Measurements from ENCODE around the gene XYLT1. TPM values are rescaled to one million over a fixed set of nuclear protein-coding genes. Genes with fewer than 3 reads are reported as not detected.

XYLT1 gene
- total RNA-seq, 1 experiment from 2014 or later = not detected

DNA sequence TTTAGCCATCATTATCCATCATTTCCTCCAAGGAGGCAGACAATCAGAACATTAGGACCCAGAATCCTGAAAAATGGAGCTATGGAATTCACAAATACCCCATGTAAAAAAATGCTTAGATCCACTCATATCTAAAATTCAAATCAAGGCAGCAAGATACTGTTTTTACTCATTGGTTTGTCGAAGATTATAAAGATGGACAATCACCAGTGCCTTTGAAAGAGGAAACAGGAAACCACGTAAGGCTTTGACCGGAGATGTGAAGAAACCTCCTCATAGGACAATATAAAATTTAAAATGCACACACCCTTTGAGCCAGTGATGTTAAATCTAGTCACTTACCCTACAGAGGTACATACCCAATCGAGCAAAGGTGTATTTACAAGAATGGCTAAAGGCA, 130.0 kb downstream of the XYLT1 start:
- no peaks in the 10 kb centered on the region for H3K79me2 ChIP-seq (ENCODE audit: low read length)
- no peaks in the 10 kb centered on the region for H3F3A ChIP-seq (ENCODE audit: low read length, unreplicated experiment)
- no peak for TF ChIP-seq EZH2 (IDR thresholded peaks at IDR 0.05; ENCODE audit: low read length, unreplicated experiment)
- no peak for TF ChIP-seq EZH2phosphoT487 (IDR thresholded peaks at IDR 0.05; ENCODE audit: borderline replicate concordance, low read length)
- TF ChIP-seq, protein P1, sequence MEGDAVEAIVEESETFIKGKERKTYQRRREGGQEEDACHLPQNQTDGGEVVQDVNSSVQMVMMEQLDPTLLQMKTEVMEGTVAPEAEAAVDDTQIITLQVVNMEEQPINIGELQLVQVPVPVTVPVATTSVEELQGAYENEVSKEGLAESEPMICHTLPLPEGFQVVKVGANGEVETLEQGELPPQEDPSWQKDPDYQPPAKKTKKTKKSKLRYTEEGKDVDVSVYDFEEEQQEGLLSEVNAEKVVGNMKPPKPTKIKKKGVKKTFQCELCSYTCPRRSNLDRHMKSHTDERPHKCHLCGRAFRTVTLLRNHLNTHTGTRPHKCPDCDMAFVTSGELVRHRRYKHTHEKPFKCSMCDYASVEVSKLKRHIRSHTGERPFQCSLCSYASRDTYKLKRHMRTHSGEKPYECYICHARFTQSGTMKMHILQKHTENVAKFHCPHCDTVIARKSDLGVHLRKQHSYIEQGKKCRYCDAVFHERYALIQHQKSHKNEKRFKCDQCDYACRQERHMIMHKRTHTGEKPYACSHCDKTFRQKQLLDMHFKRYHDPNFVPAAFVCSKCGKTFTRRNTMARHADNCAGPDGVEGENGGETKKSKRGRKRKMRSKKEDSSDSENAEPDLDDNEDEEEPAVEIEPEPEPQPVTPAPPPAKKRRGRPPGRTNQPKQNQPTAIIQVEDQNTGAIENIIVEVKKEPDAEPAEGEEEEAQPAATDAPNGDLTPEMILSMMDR (conservative IDR thresholded peaks at IDR 0.05; ENCODE audit: low read depth, low read length) = no peak
- H3K9me2 ChIP-seq (replicated peaks; ENCODE audit: low read length) = no peaks in the 10 kb centered on the region
- ChIA-PET POLR2A (ENCODE audit: unreplicated experiment) (no interaction called here), CTCF (no interaction called here)
- H3K27me3 ChIP-seq (ENCODE audit: low read length) = no peaks in the 10 kb centered on the region
- H3K9ac ChIP-seq (ENCODE audit: low read length) = no peak overlapping the region
- H3K4me2 ChIP-seq (ENCODE audit: low read length) = no peak overlapping the region
- no peaks in the 10 kb centered on the region for H3K36me3 ChIP-seq (ENCODE audit: low read depth, low read length)
- no peaks in the 10 kb centered on the region for H4K20me1 ChIP-seq (ENCODE audit: low read length)
- H2AFZ ChIP-seq (ENCODE audit: low read length) = no peak overlapping the region
- DNase-seq = no peak
- H3K9me3 ChIP-seq (ENCODE audit: low read length) = no peaks in the 10 kb centered on the region
- no peak overlapping the region for H3K4me3 ChIP-seq (ENCODE audit: low read length)
- ATAC-seq = no peak
- H3K4me1 ChIP-seq (ENCODE audit: insufficient read depth, low read length) = no peaks in the 10 kb centered on the region
- BruUV-seq (replicated peaks) = no TSS peak
- intact Hi-C loops (cut with micrococcal nuclease) = no loop called here
- H3K27ac ChIP-seq (ENCODE audit: low read length) = no peak overlapping the region

DNA sequence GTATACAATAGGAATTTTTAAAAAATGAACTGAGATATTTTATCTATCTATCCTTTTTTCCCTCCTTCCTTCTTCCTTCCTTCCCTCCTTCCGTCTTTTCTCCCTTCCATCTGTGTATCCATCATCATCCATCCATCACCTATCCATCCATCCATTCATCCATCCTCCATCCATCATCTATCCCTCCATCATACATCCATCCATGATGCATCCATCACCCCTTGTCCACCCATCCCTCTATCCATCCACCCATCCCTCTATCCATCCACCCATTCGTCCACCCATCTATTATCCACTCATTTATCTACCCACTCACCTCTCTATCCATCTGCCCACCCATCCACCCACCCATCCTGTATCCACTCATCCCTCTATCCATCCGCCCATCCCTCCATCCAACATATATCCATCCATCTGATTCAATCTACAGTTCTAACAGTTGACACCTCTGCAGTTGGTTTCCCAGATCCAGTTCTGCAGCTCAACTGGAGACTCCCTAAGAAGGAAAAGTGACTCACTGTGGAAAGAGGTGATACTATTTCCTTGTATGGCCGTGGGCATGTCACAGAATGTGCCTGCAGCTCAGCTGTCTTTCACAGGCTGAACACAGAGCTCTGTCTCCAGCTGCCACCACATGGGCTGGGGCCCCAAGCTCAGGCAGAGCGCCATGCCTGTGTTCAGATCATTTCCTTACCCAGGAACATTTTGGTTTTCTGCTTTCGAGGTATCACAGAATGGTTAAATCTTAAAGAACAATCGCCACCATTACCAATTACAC, 130.8 kb downstream of the XYLT1 start:
- Histone ChIP-seq H3K27ac (ENCODE audit: low read length) (no peak overlapping the region), H2AFZ (ENCODE audit: low read length) (no peak overlapping the region), H3K36me3 (ENCODE audit: low read depth, low read length) (no peaks in the 10 kb centered on the region), H3F3A (ENCODE audit: low read length, unreplicated experiment) (no peaks in the 10 kb centered on the region), H3K9me2 (replicated peaks; ENCODE audit: low read length) (no peaks in the 10 kb centered on the region), H3K9me3 (ENCODE audit: low read length) (no peaks in the 10 kb centered on the region), H4K20me1 (ENCODE audit: low read length) (no peaks in the 10 kb centered on the region), H3K4me2 (ENCODE audit: low read length) (no peak overlapping the region), H3K79me2 (ENCODE audit: low read length) (no peaks in the 10 kb centered on the region), H3K4me1 (ENCODE audit: insufficient read depth, low read length) (no peaks in the 10 kb centered on the region), H3K4me3 (ENCODE audit: low read length) (no peak overlapping the region), H3K9ac (ENCODE audit: low read length) (no peak overlapping the region), H3K27me3 (ENCODE audit: low read length) (no peaks in the 10 kb centered on the region)
- ATAC-seq = no peak
- TF ChIP-seq EZH2phosphoT487 (IDR thresholded peaks at IDR 0.05; ENCODE audit: borderline replicate concordance, low read length) = no peak
- no peak for TF ChIP-seq EZH2 (IDR thresholded peaks at IDR 0.05; ENCODE audit: low read length, unreplicated experiment)
- TF ChIP-seq, protein P1 (conservative IDR thresholded peaks at IDR 0.05; ENCODE audit: low read depth, low read length) = no peak
- CTCF ChIA-PET = no interaction called here
- BruUV-seq (replicated peaks) = no TSS peak
- POLR2A ChIA-PET (ENCODE audit: unreplicated experiment) = no interaction called here
- intact Hi-C loops (cut with micrococcal nuclease) = no loop called here
- DNase-seq = no peak

DNA sequence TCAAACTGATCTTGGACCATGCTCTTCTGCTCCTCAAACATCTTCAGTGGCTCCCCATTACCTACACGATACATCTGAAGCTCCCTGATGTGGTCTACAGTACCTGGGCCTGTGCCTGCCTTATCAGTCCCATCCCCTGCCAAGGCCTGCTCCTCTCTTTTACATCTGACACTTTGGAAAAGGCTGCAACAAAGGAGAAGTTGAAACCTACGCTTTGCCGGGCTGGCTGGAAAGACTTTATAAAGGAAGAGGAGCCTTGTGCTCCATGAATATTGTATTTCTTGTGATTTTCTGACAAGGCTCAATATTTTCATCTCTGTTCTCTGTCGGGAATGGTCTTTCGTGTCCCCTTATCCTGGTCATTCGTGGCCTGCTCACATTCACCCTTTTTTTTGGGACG, 132.5 kb downstream of the XYLT1 start:
- no peaks in the 10 kb centered on the region for H4K20me1 ChIP-seq (ENCODE audit: low read length)
- no peaks in the 10 kb centered on the region for H3K79me2 ChIP-seq (ENCODE audit: low read length)

More for the DNA sequence above, 132.5 kb downstream of the XYLT1 start:
- no peaks in the 10 kb centered on the region for H3K36me3 ChIP-seq (ENCODE audit: low read depth, low read length)
- H3K4me3 ChIP-seq (ENCODE audit: low read length) = no peak overlapping the region
- H3K9ac ChIP-seq (ENCODE audit: low read length) = no peak overlapping the region
- H3K4me1 ChIP-seq (ENCODE audit: insufficient read depth, low read length) = no peaks in the 10 kb centered on the region
- H3K4me2 ChIP-seq (ENCODE audit: low read length) = no peak overlapping the region
- ChIA-PET POLR2A (ENCODE audit: unreplicated experiment) (no interaction called here), CTCF (no interaction called here)
- intact Hi-C loops (cut with micrococcal nuclease) = no loop called here
- no TSS peak for BruUV-seq (replicated peaks)
- no peaks in the 10 kb centered on the region for H3K9me3 ChIP-seq (ENCODE audit: low read length)
- no peak overlapping the region for H3K27ac ChIP-seq (ENCODE audit: low read length)
- no peak for DNase-seq
- no peak for ATAC-seq
- no peaks in the 10 kb centered on the region for H3K9me2 ChIP-seq (replicated peaks; ENCODE audit: low read length)
- H3K27me3 ChIP-seq (ENCODE audit: low read length) = no peaks in the 10 kb centered on the region
- TF ChIP-seq, protein P1 (conservative IDR thresholded peaks at IDR 0.05; ENCODE audit: low read depth, low read length) = no peak
- no peak for TF ChIP-seq EZH2phosphoT487 (IDR thresholded peaks at IDR 0.05; ENCODE audit: borderline replicate concordance, low read length)
- no peak for TF ChIP-seq EZH2 (IDR thresholded peaks at IDR 0.05; ENCODE audit: low read length, unreplicated experiment)
- H3F3A ChIP-seq (ENCODE audit: low read length, unreplicated experiment) = no peaks in the 10 kb centered on the region
- no peak overlapping the region for H2AFZ ChIP-seq (ENCODE audit: low read length)
